ENCODE measurements around the gene OGFOD3. TPM values are rescaled to one million over a fixed set of nuclear protein-coding genes. Genes with fewer than 3 reads are reported as not detected.
"Not testable (repeated sequence)": the region's sequence is repeated elsewhere in the genome, so short reads cannot be mapped to it uniquely, and the experiment has no call there.

OGFOD3 gene
- total RNA-seq, 4 donors from 2014 or later: 13.0 to 28.7 (median 23.2) TPM

- no peak for DNase-seq (ENCODE audit: low spot score in 2 of 2)
- intact Hi-C loops (cut with DNase I; ENCODE audit: low total_unique reads): no loop called here
- 72 to 79% methylated on average over 16 of the region's 16 CpGs for WGBS, 2 donors
- H3K4me3 ChIP-seq (ENCODE audit: low read depth, poor library complexity, severe bottlenecking): no peak overlapping the region
- TF ChIP-seq CTCF (IDR thresholded peaks at IDR 0.05): no peak
- TF ChIP-seq POLR2A (IDR thresholded peaks at IDR 0.05): no peak
These were observed 42.2 kb downstream of the OGFOD3 start for GRCh38 chr17:82376042-82376730.

GRCh38 chr17:82375359-82376041 is 42.9 kb downstream of the OGFOD3 start:
- intact Hi-C loops (cut with DNase I; ENCODE audit: low total_unique reads): no loop called here
- H3K4me3 ChIP-seq (ENCODE audit: low read depth, poor library complexity, severe bottlenecking): no peak overlapping the region
- no peak for DNase-seq (ENCODE audit: low spot score in 2 of 2)
- TF ChIP-seq POLR2A (IDR thresholded peaks at IDR 0.05) (no peak), CTCF (IDR thresholded peaks at IDR 0.05) (no peak)
- 53 to 73% methylated on average over 30 to 43 of the region's 46 CpGs for WGBS, 2 donors

DNA sequence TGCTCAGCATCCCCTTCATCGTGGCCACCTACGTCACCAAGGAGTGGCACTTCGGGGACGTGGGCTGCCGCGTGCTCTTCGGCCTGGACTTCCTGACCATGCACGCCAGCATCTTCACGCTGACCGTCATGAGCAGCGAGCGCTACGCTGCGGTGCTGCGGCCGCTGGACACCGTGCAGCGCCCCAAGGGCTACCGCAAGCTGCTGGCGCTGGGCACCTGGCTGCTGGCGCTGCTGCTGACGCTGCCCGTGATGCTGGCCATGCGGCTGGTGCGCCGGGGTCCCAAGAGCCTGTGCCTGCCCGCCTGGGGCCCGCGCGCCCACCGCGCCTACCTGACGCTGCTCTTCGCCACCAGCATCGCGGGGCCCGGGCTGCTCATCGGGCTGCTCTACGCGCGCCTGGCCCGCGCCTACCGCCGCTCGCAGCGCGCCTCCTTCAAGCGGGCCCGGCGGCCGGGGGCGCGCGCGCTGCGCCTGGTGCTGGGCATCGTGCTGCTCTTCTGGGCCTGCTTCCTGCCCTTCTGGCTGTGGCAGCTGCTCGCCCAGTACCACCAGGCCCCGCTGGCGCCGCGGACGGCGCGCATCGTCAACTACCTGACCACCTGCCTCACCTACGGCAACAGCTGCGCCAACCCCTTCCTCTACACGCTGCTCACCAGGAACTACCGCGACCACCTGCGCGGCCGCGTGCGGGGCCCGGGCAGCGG is 43.6 kb downstream of the OGFOD3 start:
- WGBS, 2 donors: 50% methylated on average over 64 of the region's 79 CpGs; no CpG with 5 or more reads in 1 of the 2 donors
- no peak overlapping the region for H3K4me3 ChIP-seq (ENCODE audit: low read depth, poor library complexity, severe bottlenecking)
- no peak for DNase-seq (ENCODE audit: low spot score in 2 of 2)
- intact Hi-C loops (cut with DNase I; ENCODE audit: low total_unique reads): no loop called here
- TF ChIP-seq POLR2A (IDR thresholded peaks at IDR 0.05) (no peak), CTCF (IDR thresholded peaks at IDR 0.05) (no peak)

DNA sequence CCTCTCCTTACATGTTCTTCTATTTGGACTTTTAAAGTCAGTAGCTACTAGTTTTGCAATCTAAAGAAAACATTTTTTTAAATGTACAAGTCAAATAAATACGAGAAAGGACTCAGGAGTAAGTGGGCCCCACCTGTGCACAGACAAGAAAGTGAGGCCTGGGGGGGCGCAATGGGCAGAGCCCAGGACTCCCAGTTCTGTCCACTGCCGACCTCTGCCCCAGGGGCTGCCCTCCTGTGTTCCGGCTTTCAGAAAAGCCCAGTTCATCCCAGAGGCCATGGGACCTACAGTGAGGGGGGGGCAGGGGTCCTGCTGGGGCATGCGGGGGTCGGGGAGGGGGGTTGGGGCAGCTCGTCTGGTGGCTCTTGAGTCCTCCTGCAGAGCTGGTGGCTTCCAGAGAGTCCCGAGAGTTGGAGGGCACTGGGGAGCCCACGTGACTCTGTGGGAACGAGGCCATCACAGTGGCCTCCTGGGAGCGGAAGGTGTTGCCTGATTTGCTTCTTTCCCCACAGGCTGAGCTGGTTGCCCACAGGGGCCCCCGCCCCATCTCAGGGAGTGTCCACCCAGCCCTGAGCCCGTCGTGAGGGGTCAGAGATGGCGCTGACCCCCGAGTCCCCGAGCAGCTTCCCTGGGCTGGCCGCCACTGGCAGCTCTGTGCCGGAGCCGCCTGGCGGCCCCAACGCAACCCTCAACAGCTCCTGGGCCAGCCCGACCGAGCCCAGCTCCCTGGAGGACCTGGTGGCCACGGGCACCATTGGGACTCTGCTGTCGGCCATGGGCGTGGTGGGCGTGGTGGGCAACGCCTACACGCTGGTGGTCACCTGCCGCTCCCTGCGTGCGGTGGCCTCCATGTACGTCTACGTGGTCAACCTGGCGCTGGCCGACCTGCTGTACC is 44.4 kb downstream of the OGFOD3 start:
- TF ChIP-seq CTCF (IDR thresholded peaks at IDR 0.05) (no peak), POLR2A (IDR thresholded peaks at IDR 0.05) (no peak)
- DNase-seq (ENCODE audit: low spot score in 2 of 2): no peak
- 85 to 87% methylated on average over 25 to 36 of the region's 37 CpGs for WGBS, 2 donors
- no peak overlapping the region for H3K4me3 ChIP-seq (ENCODE audit: low read depth, poor library complexity, severe bottlenecking)
- intact Hi-C loops (cut with DNase I; ENCODE audit: low total_unique reads): no loop called here

DNA sequence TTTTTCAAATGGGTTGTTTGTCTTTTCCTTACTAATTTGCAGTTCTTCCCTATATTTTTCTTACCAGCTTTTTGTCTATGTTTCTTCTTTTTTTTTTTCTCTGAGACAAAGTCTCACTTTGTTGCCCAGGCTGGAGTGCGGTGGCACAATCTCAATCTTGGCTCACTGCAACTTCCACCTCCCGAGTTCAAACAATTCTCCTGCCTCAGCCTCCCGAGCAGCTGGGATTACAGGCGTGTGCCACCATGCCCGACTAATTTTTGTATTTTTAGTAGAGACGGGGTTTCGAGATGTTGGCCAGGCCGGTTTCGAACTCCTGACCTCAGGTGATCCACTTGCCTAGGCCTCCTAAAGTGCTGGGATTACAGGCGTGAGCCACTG is 45.3 kb downstream of the OGFOD3 start:
- 88 to 91% methylated on average over 10 of the region's 10 CpGs for WGBS, 2 donors
- DNase-seq (ENCODE audit: low spot score in 2 of 2); intact Hi-C loops (cut with DNase I; ENCODE audit: low total_unique reads); H3K4me3 ChIP-seq (ENCODE audit: low read depth, poor library complexity, severe bottlenecking): not testable (repeated sequence)
